SK-N-MC (cell line): ENCODE measurements around the gene CIROP.

Experiments used
- EZH2 ChIP-seq: fragments of 200-600 bp; sonication (generic); IDR thresholded peaks from one replicate; pipeline ENCODE4 v1.6.1; 2017; ENCODE audit warnings: antibody characterized with exemption
- POLR2AphosphoS5 ChIP-seq: IDR thresholded peaks from 2 replicates; pipeline ENCODE4 v1.6.1; 2012; ENCODE audit warnings: mild to moderate bottlenecking, low read depth, low read length, borderline replicate concordance

- TF ChIP-seq EZH2 = no peak
- TF ChIP-seq POLR2AphosphoS5 = no peak
Measured at GRCh38 chr14:23145794-23146350, 41.1 kb upstream of the CIROP start.
